BLaER1 treated with 17β-estradiol and CSF1 and Interleukin-3, amounts not matched to agents 10 nM and 100 nM (cell line): ENCODE measurements around the gene EFNA1.
A peak's percentile ranks its signal among the peaks of the same experiment; 100 is the strongest.

ENCODE experiments used
- H3K27ac ChIP-seq, 11 experiments: shearing (Covaris generic); formaldehyde crosslinking; 2 replicates each; pipeline ENCODE4 v1.8.1; 2022
- H3K27me3 ChIP-seq, 11 experiments: shearing (Covaris generic); formaldehyde crosslinking; 2 replicates each; pipeline ENCODE4 v1.8.1; 2022
- H3K36me3 ChIP-seq, 11 experiments: shearing (Covaris generic); formaldehyde crosslinking; 2 replicates each; pipeline ENCODE4 v1.8.1; 2022
- H3K4me1 ChIP-seq, 10 experiments: shearing (Covaris generic); formaldehyde crosslinking; 2 replicates each; pipeline ENCODE4 v1.8.1; 2022
- H3K4me2 ChIP-seq, 11 experiments: shearing (Covaris generic); formaldehyde crosslinking; 2 replicates each; pipeline ENCODE4 v1.8.1; 2022
- H3K4me3 ChIP-seq, 10 experiments: shearing (Covaris generic); formaldehyde crosslinking; 2 replicates each; pipeline ENCODE4 v1.8.1; 2022
- H3K9ac ChIP-seq, 11 experiments: shearing (Covaris generic); formaldehyde crosslinking; 2 replicates each; pipeline ENCODE4 v1.8.1; 2022
- H3K9me3 ChIP-seq, 11 experiments: shearing (Covaris generic); formaldehyde crosslinking; replicated peaks in 1 of 11; 2 replicates each; pipeline ENCODE4 v1.8.1; 2022
- H4K20me1 ChIP-seq, 11 experiments: shearing (Covaris generic); formaldehyde crosslinking; 2 replicates each; pipeline ENCODE4 v1.8.1; 2022
- Cebpa-rat ChIP-seq, 11 experiments: shearing (Covaris generic); IDR thresholded peaks; 2 replicates each; pipeline ENCODE4 v1.8.1; 2022

EFNA1 gene

DNA sequence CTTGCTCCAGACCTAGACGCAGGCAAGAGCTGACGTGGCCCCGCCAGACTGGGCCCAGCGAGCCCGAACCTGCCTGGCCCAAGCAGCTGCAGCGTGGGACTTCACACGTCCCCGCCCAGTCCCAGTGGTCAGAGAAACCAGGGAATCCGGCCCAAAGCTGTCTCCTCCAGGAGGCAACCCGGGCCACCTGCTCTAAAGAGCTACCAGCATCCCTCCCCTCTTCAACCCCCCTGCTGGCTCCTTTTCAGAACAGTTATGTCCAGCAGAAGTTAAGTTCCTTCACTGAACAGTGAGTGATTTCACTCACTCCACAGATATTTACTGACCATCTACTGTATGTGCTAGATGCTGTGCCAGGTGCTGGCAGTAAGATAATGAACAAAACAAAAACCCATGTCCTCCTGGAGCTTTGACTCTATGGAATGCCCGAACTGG lies 2.1 kb upstream of the EFNA1 start:
- Histone ChIP-seq H3K9ac (no peak overlapping the region), H4K20me1 (peaks cover 0 to 3% (median 0%) of the 10 kb centered on the region in 11 experiments; a peak in 2 of 22 replicates), H3K4me2 (peak overlapping the region in 1 of 11 experiments; percentile 96; a peak in 1 of 22 replicates), H3K4me1 (peaks cover 33 to 44% (median 38%) of the 10 kb centered on the region in 10 experiments), H3K9me3 (no peaks in the 10 kb centered on the region), H3K36me3 (no peaks in the 10 kb centered on the region), H3K27me3 (peaks cover 25 to 50% (median 36%) of the 10 kb centered on the region in 11 experiments), H3K4me3 (no peak overlapping the region), H3K27ac (no peak overlapping the region)
- TF ChIP-seq Cebpa-rat (IDR thresholded peaks at IDR 0.05) = no peak

DNA sequence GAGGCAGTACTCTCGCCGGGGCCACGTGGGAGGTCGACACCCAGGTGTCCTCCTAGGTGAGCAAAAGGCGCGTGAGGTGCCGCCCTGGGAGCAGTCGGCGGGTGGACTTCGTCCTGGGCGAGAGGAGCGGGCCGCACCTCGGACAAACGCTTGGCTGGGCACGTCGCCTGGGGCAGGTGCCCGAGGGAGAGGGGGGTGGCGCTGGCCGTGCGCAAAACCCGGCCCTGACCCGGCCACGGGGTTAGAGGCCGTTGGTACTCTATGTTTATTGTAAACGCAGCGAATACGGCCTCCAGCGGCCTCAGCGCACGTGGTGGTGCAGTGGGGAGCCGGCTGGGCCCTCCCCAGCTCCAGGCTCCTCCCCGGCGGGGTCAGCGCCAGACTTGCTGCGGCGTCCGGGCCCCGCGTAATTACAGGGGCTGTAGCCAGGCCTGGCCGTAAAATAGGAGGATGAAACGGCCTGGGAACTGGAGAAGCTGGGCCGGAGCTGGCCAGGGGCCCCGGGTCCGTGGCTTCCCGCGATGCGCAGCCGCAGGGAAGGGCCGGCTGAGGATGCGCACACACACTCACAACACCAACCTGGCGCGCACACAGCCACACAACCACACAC lies 1.6 kb upstream of the EFNA1 start:
- Histone ChIP-seq H3K27me3 (peaks cover 25 to 50% (median 36%) of the 10 kb centered on the region in 11 experiments), H3K27ac (no peak overlapping the region)

GRCh38 chr1:155126556-155127104 lies 1.0 kb upstream of the EFNA1 start:
- Histone ChIP-seq H3K27ac (peak overlapping the region in 1 of 11 experiments; percentile 39; a peak in 2 of 22 replicates), H3K4me1 (peaks cover 34 to 55% (median 49%) of the 10 kb centered on the region in 10 experiments), H3K9me3 (no peaks in the 10 kb centered on the region), H4K20me1 (peaks cover 0 to 3% (median 0%) of the 10 kb centered on the region in 11 experiments; a peak in 2 of 22 replicates), H3K36me3 (peaks cover 0 to 7% (median 5%) of the 10 kb centered on the region in 11 experiments; a peak in 12 of 22 replicates), H3K4me2 (peak overlapping the region; percentile 87 to 100 (median 99)), H3K4me3 (peak overlapping the region; percentile 48 to 79 (median 70)), H3K9ac (peak overlapping the region in 10 of 11 experiments; percentile 25 to 87 (median 68); a peak in 10 of 22 replicates), H3K27me3 (peaks cover 25 to 50% (median 36%) of the 10 kb centered on the region in 11 experiments)
- no peak for TF ChIP-seq Cebpa-rat (IDR thresholded peaks at IDR 0.05)

More for the DNA sequence above, 1.6 kb upstream of the EFNA1 start:
- TF ChIP-seq Cebpa-rat (IDR thresholded peaks at IDR 0.05) = no peak
- Histone ChIP-seq H3K4me2 (peak overlapping the region in 9 of 11 experiments; percentile 87 to 100 (median 99); a peak in 13 of 22 replicates), H3K4me3 (no peak overlapping the region), H3K9me3 (no peaks in the 10 kb centered on the region), H3K4me1 (peaks cover 33 to 49% (median 44%) of the 10 kb centered on the region in 10 experiments), H3K36me3 (peaks cover 0 to 1% (median 0%) of the 10 kb centered on the region in 11 experiments; a peak in 6 of 22 replicates), H3K9ac (no peak overlapping the region), H4K20me1 (peaks cover 0 to 3% (median 0%) of the 10 kb centered on the region in 11 experiments; a peak in 2 of 22 replicates)

GRCh38 chr1:155127967-155128754 lies 485 bp downstream of the EFNA1 start:
- no peak for TF ChIP-seq Cebpa-rat (IDR thresholded peaks at IDR 0.05)
- H3K4me3 ChIP-seq = peak overlapping the region; percentile 48 to 79 (median 70)
- peak overlapping the region in 9 of 11 experiments; percentile 31 to 73 (median 58); a peak in 17 of 22 replicates for H3K27ac ChIP-seq

GRCh38 chr1:155128755-155129473 lies 1.2 kb downstream of the EFNA1 start:
- H3K4me1 ChIP-seq = peaks cover 41 to 62% (median 54%) of the 10 kb centered on the region in 10 experiments
- peak overlapping the region; percentile 87 to 100 (median 99) for H3K4me2 ChIP-seq

More at GRCh38 chr1:155127967-155128754, 485 bp downstream of the EFNA1 start:
- peaks cover 25 to 50% (median 36%) of the 10 kb centered on the region in 11 experiments for H3K27me3 ChIP-seq
- H3K9me3 ChIP-seq = no peaks in the 10 kb centered on the region
- H4K20me1 ChIP-seq = peaks cover 0 to 3% (median 0%) of the 10 kb centered on the region in 11 experiments; a peak in 2 of 22 replicates
- H3K4me1 ChIP-seq = peaks cover 39 to 58% (median 53%) of the 10 kb centered on the region in 10 experiments
- H3K9ac ChIP-seq = peak overlapping the region; percentile 64 to 87 (median 75); a peak in 21 of 22 replicates
- H3K4me2 ChIP-seq = peak overlapping the region; percentile 87 to 100 (median 99)
- peaks cover 0 to 20% (median 13%) of the 10 kb centered on the region in 11 experiments; a peak in 15 of 22 replicates for H3K36me3 ChIP-seq

DNA sequence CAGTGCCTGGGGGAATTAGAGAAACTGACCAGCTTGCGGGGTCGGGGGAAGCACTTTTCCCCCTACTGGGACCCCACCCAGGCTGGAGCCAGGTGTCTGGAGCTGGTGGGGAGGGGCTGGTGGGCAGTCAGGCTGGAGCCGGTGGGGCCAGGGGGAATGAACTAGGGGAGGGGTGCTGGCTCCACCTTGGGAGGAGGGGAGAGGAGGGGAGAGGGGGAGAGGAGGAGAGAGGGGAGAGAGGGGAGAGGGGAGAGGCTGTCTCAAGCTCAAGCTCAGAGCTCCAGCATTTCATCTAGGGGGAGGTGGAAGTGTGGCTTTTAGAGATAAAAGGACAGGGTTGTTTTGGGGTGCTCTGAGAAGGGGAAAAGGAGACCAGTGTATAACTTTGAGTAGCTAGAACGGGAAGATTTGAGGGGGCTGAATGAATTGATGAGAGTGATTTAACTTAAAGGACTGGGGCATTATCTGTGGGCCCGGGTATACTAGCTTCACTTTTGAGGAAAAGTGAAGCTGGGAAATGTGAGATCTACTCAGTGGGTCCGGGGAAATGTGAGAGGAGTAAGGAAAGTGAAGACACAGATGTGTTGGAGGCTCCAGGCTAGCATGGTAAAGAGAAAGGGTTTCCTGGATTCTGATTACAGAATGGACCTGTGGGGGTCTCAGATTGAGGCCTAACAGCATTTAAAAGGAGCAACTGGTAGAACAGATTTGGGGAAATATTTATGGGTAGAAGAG lies 2.8 kb downstream of the EFNA1 start:
- Histone ChIP-seq H3K4me2 (peak overlapping the region; percentile 87 to 100 (median 99)), H3K9me3 (no peaks in the 10 kb centered on the region), H3K4me1 (peaks cover 53 to 77% (median 67%) of the 10 kb centered on the region in 10 experiments), H3K36me3 (peaks cover 0 to 37% (median 27%) of the 10 kb centered on the region in 11 experiments; a peak in 15 of 22 replicates), H3K27ac (peak overlapping the region in 9 of 11 experiments; percentile 27 to 73 (median 58); a peak in 15 of 22 replicates), H3K27me3 (peaks cover 25 to 43% (median 30%) of the 10 kb centered on the region in 11 experiments), H3K9ac (peak overlapping the region; percentile 28 to 87 (median 75); a peak in 20 of 22 replicates), H4K20me1 (peaks cover 0 to 3% (median 0%) of the 10 kb centered on the region in 11 experiments; a peak in 2 of 22 replicates), H3K4me3 (peak overlapping the region in 9 of 10 experiments; percentile 23 to 79 (median 70); a peak in 16 of 20 replicates)
- TF ChIP-seq Cebpa-rat (IDR thresholded peaks at IDR 0.05) = no peak

More at GRCh38 chr1:155128755-155129473, 1.2 kb downstream of the EFNA1 start:
- H3K9ac ChIP-seq = peak overlapping the region; percentile 64 to 87 (median 75); a peak in 20 of 22 replicates
- peak overlapping the region; percentile 48 to 79 (median 70) for H3K4me3 ChIP-seq
- peaks cover 0 to 3% (median 0%) of the 10 kb centered on the region in 11 experiments; a peak in 2 of 22 replicates for H4K20me1 ChIP-seq
- H3K36me3 ChIP-seq = peaks cover 0 to 28% (median 20%) of the 10 kb centered on the region in 11 experiments; a peak in 15 of 22 replicates
- TF ChIP-seq Cebpa-rat (IDR thresholded peaks at IDR 0.05) = no peak
- peak overlapping the region in 9 of 11 experiments; percentile 2 to 73 (median 58); a peak in 16 of 22 replicates for H3K27ac ChIP-seq
- no peaks in the 10 kb centered on the region for H3K9me3 ChIP-seq
- peaks cover 25 to 50% (median 36%) of the 10 kb centered on the region in 11 experiments for H3K27me3 ChIP-seq

GRCh38 chr1:155131285-155131684 lies 3.6 kb downstream of the EFNA1 start:
- Histone ChIP-seq H3K9me3 (no peaks in the 10 kb centered on the region), H3K27ac (no peak overlapping the region), H3K4me1 (peaks cover 53 to 77% (median 67%) of the 10 kb centered on the region in 10 experiments), H3K4me3 (no peak overlapping the region), H4K20me1 (peaks cover 0 to 3% (median 0%) of the 10 kb centered on the region in 11 experiments; a peak in 2 of 22 replicates), H3K4me2 (peak overlapping the region in 8 of 11 experiments; percentile 33 to 100 (median 95); a peak in 14 of 22 replicates), H3K9ac (0 out of 22 replicates have a peak overlapping the region, but pooled peaks of 1 of the 11 experiments have one; percentile 2), H3K27me3 (peaks cover 18 to 34% (median 22%) of the 10 kb centered on the region in 11 experiments), H3K36me3 (peaks cover 0 to 37% (median 27%) of the 10 kb centered on the region in 11 experiments; a peak in 15 of 22 replicates)
- TF ChIP-seq Cebpa-rat (IDR thresholded peaks at IDR 0.05) = no peak
